ES-I3 (cell line): ENCODE measurements around the gene SH2B3.
"Not testable (repeated sequence)": the region's sequence is repeated elsewhere in the genome, so short reads cannot be mapped to it uniquely, and the experiment has no call there.

ENCODE experiments used
- H3K36me3 ChIP-seq: 2 replicates; pipeline ENCODE4 v1.6.1; 2013; ENCODE audit warnings: mild to moderate bottlenecking, low read length, control low read depth, moderate library complexity; ENCODE audit not compliant: insufficient read depth
- H3K4me1 ChIP-seq: 2 replicates; pipeline ENCODE4 v1.6.1; 2013; ENCODE audit warnings: mild to moderate bottlenecking, control low read depth, low read length; ENCODE audit not compliant: insufficient read depth
- H3K9ac ChIP-seq: 2 replicates; pipeline ENCODE4 v1.6.1; 2013; ENCODE audit warnings: low read depth, mild to moderate bottlenecking, low read length, moderate library complexity
- H3K9me3 ChIP-seq: 2 replicates; pipeline ENCODE4 v1.6.1; 2013; ENCODE audit warnings: mild to moderate bottlenecking, low read length, moderate library complexity; ENCODE audit not compliant: control insufficient read depth, insufficient read depth

SH2B3 gene

GRCh38 chr12:111396726-111397445 lies 8.8 kb upstream of the SH2B3 start:
- no peaks in the 10 kb centered on the region for H3K9me3 ChIP-seq
- H3K9ac ChIP-seq = peak overlapping the region; percentile 35; the same call in 1 of the 2 replicates
- H3K36me3 ChIP-seq = no peaks in the 10 kb centered on the region
- H3K4me1 ChIP-seq = no peaks in the 10 kb centered on the region; the same call in 1 of the 2 replicates

GRCh38 chr12:111398530-111398929 lies 7.2 kb upstream of the SH2B3 start:
- Histone ChIP-seq H3K9me3 (no peaks in the 10 kb centered on the region), H3K9ac (no peak overlapping the region), H3K36me3 (no peaks in the 10 kb centered on the region), H3K4me1 (peaks cover 4% of the 10 kb centered on the region)

GRCh38 chr12:111399741-111400404 lies 5.8 kb upstream of the SH2B3 start:
- H3K9me3 ChIP-seq, H3K9ac ChIP-seq, H3K36me3 ChIP-seq: not testable (repeated sequence)
- peaks cover 13% of the 10 kb centered on the region for H3K4me1 ChIP-seq

- H3K9me3 ChIP-seq = no peaks in the 10 kb centered on the region
- H3K9ac ChIP-seq = no peak overlapping the region
- H3K36me3 ChIP-seq = no peaks in the 10 kb centered on the region
- H3K4me1 ChIP-seq = peaks cover 13% of the 10 kb centered on the region
Observed at GRCh38 chr12:111401167-111401605, 4.5 kb upstream of the SH2B3 start.

- H3K4me1 ChIP-seq = peaks cover 13% of the 10 kb centered on the region
- not testable (repeated sequence) for H3K9ac ChIP-seq, H3K36me3 ChIP-seq, H3K9me3 ChIP-seq
Observed at GRCh38 chr12:111402490-111402824, 3.3 kb upstream of the SH2B3 start.

- Histone ChIP-seq H3K9me3 (no peaks in the 10 kb centered on the region), H3K4me1 (peaks cover 31% of the 10 kb centered on the region), H3K36me3 (no peaks in the 10 kb centered on the region), H3K9ac (peak overlapping the region; percentile 87)
Observed at GRCh38 chr12:111404362-111405148, 1.2 kb upstream of the SH2B3 start.

- H3K4me1 ChIP-seq = peaks cover 37% of the 10 kb centered on the region
- peak overlapping the region; percentile 87 for H3K9ac ChIP-seq
- H3K36me3 ChIP-seq = no peaks in the 10 kb centered on the region
Observed at GRCh38 chr12:111405149-111405858, 419 bp upstream of the SH2B3 start.

GRCh38 chr12:111406474-111407376 lies 1.0 kb downstream of the SH2B3 start:
- peaks cover 50% of the 10 kb centered on the region for H3K4me1 ChIP-seq
- H3K9me3 ChIP-seq = no peaks in the 10 kb centered on the region
- H3K36me3 ChIP-seq = no peaks in the 10 kb centered on the region
- peak overlapping the region; percentile 87 for H3K9ac ChIP-seq

More at GRCh38 chr12:111405149-111405858, 419 bp upstream of the SH2B3 start:
- no peaks in the 10 kb centered on the region for H3K9me3 ChIP-seq

- no peaks in the 10 kb centered on the region for H3K9me3 ChIP-seq
- H3K9ac ChIP-seq = peak overlapping the region; percentile 87
- H3K4me1 ChIP-seq = peaks cover 58% of the 10 kb centered on the region
- H3K36me3 ChIP-seq = no peaks in the 10 kb centered on the region
Observed at GRCh38 chr12:111407377-111408115, 1.8 kb downstream of the SH2B3 start.

GRCh38 chr12:111408116-111408440 lies 2.4 kb downstream of the SH2B3 start:
- H3K4me1 ChIP-seq = peaks cover 64% of the 10 kb centered on the region
- H3K36me3 ChIP-seq = no peaks in the 10 kb centered on the region
- no peak overlapping the region; the same call in 1 of the 2 replicates for H3K9ac ChIP-seq
- no peaks in the 10 kb centered on the region for H3K9me3 ChIP-seq

- H3K36me3 ChIP-seq = no peaks in the 10 kb centered on the region
- peaks cover 64% of the 10 kb centered on the region for H3K4me1 ChIP-seq
- no peak overlapping the region for H3K9ac ChIP-seq
- no peaks in the 10 kb centered on the region for H3K9me3 ChIP-seq
Observed at GRCh38 chr12:111408686-111409402, 3.1 kb downstream of the SH2B3 start.

GRCh38 chr12:111409403-111409779 lies 3.7 kb downstream of the SH2B3 start:
- Histone ChIP-seq H3K36me3 (no peaks in the 10 kb centered on the region), H3K9ac (no peak overlapping the region), H3K9me3 (no peaks in the 10 kb centered on the region), H3K4me1 (peaks cover 62% of the 10 kb centered on the region)
